SK-N-MC (cell line): ENCODE results near the gene CEP44.
A peak's percentile ranks its signal among the peaks of the same experiment; 100 is the strongest.

Experiments used
- DNase-seq: peaks from one replicate; pipeline ENCODE4 v3.0.0-alpha.2; 2011; ENCODE audit warnings: low read depth, low spot score
- H3K27ac ChIP-seq: fragments of 200-600 bp; sonication (generic); 2 replicates; pipeline ENCODE4 v1.5.1; 2016; ENCODE audit warnings: mixed run types
- H3K36me3 ChIP-seq: fragments of 200-600 bp; sonication (generic); 2 replicates; pipeline ENCODE4 v1.6.1; 2017; ENCODE audit warnings: antibody characterized with exemption, low read length, mixed read lengths; ENCODE audit not compliant: insufficient read depth
- H3K4me3 ChIP-seq: fragments of 200-600 bp; sonication (generic); 2 replicates; pipeline ENCODE4 v1.5.1; 2016
- H3K9ac ChIP-seq: fragments of 200-600 bp; sonication (generic); 2 replicates; pipeline ENCODE4 v1.8.0; 2017; ENCODE audit warnings: mixed run types, mixed read lengths; ENCODE audit not compliant: insufficient read length
- H3K9me3 ChIP-seq: fragments of 200-600 bp; sonication (generic); 2 replicates; pipeline ENCODE4 v1.6.1; 2017; ENCODE audit warnings: low read depth, mild to moderate bottlenecking, antibody characterized with exemption, low read length, moderate library complexity, mixed read lengths
- EZH2 ChIP-seq: fragments of 200-600 bp; sonication (generic); IDR thresholded peaks from one replicate; pipeline ENCODE4 v1.6.1; 2017; ENCODE audit warnings: antibody characterized with exemption
- FOXP2 ChIP-seq: optimal IDR thresholded peaks from 2 replicates; pipeline ENCODE3; 2011; ENCODE audit warnings: mild to moderate bottlenecking, moderate library complexity; ENCODE audit not compliant: insufficient read depth; ENCODE audit errors: extremely low read length, control extremely low read depth
- POLR2AphosphoS5 ChIP-seq: IDR thresholded peaks from 2 replicates; pipeline ENCODE4 v1.6.1; 2012; ENCODE audit warnings: mild to moderate bottlenecking, low read depth, low read length, borderline replicate concordance

CEP44 gene

DNA sequence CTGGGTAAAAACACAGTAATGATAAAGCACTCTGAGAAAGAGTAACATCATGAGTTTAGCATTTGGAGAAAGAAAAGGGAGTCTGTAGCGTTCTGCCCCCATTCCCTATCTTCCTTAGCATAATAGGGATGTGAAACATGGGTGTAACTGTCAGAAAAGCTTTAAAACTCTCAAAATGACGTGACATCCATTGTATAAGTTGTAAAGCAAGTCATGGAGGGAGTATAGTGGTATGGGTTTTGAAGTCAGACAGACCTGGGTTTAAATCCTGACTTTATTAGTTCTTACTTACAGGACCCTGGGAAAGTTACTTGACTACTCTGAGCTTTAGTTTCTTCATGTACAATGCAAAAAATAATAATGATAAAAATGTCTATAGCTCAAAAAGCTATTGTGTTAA lies 17.3 kb upstream of the CEP44 start:
- Histone ChIP-seq H3K36me3 (no peaks in the 10 kb centered on the region), H3K4me3 (no peak overlapping the region), H3K27ac (no peak overlapping the region), H3K9ac (no peak overlapping the region), H3K9me3 (no peaks in the 10 kb centered on the region)
- TF ChIP-seq FOXP2 (no peak), EZH2 (no peak), POLR2AphosphoS5 (no peak)
- no peak for DNase-seq

DNA sequence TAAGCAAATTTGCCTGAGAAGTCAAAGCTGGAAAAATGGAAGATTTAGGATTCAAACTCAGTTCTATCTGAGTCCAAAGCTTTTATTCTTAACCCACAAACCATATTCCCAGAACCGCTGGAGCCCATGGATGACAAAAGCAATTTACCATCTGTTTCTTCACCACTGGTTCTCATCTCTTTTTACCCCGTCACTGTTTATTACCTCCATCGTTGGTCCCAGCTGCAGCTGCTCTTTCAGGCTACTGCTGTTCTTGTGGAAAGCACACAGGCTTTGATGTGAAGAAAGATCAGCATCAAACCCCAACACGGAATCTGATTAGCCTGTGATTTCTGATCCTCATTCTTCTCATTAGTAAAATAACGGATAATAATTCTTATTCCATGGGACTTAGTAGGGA lies 9.8 kb upstream of the CEP44 start:
- no peaks in the 10 kb centered on the region; the same call in 1 of the 2 replicates for H3K36me3 ChIP-seq
- TF ChIP-seq EZH2 (no peak), POLR2AphosphoS5 (no peak), FOXP2 (no peak)
- H3K27ac ChIP-seq = no peak overlapping the region
- no peaks in the 10 kb centered on the region for H3K9me3 ChIP-seq
- no peak overlapping the region for H3K4me3 ChIP-seq
- DNase-seq = no peak
- no peak overlapping the region for H3K9ac ChIP-seq

DNA sequence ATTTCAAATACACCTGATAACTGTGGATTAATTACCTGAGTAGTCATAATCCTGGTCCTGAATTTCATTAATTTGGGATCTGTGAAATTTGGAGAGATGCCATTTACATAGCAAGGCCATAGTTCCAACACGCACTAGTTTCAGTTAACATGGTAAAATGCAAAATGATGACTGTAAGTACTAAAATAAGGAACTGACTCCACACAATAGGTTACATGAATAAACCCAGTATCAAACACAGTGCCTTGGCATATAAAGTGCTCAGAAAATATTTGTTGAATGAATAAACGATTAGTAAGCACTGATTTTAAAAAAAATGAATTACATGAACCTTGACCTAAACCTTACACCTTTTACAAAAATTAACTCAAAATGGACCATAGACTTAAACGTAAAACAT lies 9.3 kb upstream of the CEP44 start:
- Histone ChIP-seq H3K9ac (no peak overlapping the region), H3K4me3 (no peak overlapping the region), H3K27ac (no peak overlapping the region), H3K9me3 (peaks cover 3% of the 10 kb centered on the region; the same call in 1 of the 2 replicates), H3K36me3 (peaks cover 5% of the 10 kb centered on the region; the same call in 1 of the 2 replicates)
- TF ChIP-seq POLR2AphosphoS5 = no peak
- TF ChIP-seq FOXP2 = no peak
- TF ChIP-seq EZH2 = no peak
- DNase-seq = no peak

DNA sequence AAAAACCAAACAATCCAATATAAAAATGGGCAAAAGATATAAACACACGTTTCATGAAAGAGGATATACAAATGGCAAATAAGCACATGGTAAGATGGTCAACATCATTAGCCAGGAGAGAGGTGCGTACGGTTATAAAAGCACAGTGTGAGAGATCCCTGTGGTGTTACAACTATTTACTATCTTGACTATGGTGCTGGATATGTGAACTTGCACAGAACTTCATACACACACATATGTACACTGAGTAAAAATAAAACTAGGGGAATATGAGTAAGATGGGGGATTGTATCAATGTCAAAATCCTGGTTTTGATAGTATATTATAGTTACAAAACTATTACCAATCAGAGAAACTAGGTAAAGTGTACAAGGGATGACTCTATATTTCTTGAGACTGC lies 8.6 kb upstream of the CEP44 start:
- TF ChIP-seq POLR2AphosphoS5 (no peak), EZH2 (no peak), FOXP2 (no peak)
- Histone ChIP-seq H3K9ac (no peak overlapping the region), H3K9me3 (peaks cover 7% of the 10 kb centered on the region; the same call in 1 of the 2 replicates), H3K4me3 (no peak overlapping the region), H3K27ac (no peak overlapping the region), H3K36me3 (peaks cover 12% of the 10 kb centered on the region; the same call in 1 of the 2 replicates)
- DNase-seq = no peak

DNA sequence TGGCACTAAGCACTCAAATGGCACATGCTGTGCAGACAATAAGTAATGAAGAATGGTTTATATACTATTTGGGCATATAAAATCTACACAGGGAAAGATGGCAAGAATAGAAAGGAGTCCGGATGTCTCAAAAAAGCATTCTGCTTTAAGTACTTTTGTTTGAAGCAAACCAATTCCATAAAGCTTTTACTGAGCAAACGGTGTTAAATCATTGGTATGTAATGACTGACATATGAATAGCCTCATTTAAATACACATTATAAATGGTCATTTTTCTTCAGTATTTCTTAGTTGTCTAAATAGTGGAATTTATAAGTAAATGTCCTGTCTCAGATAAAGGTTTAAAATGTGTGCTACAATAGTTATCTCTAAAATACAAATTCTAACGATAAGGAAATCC lies 6.3 kb upstream of the CEP44 start:
- H3K36me3 ChIP-seq = peaks cover 16% of the 10 kb centered on the region; the same call in 1 of the 2 replicates
- no peak overlapping the region for H3K9ac ChIP-seq
- no peak for TF ChIP-seq EZH2
- TF ChIP-seq FOXP2 = no peak
- no peak for TF ChIP-seq POLR2AphosphoS5
- DNase-seq = no peak
- peaks cover 7% of the 10 kb centered on the region; the same call in 1 of the 2 replicates for H3K9me3 ChIP-seq
- H3K4me3 ChIP-seq = no peak overlapping the region
- H3K27ac ChIP-seq = no peak overlapping the region; the same call in 1 of the 2 replicates

DNA sequence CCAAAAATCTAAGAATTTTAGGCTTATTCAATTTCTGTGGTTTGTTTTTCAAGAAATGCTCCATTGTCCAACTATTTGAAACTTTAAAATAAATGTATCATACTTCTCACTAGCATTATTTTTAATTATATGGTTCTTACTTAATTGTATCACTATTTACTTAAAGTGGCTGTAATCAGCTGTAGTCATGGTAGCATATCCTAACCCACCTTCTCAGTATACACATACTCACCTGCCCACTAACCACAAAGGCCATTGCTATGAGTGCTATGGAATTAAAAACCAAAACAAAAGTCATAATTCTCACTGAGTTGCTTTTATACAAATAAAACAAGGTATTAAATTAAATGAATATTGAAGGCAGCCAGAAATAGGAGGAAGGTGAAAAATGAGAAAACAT lies 5.2 kb upstream of the CEP44 start:
- H3K4me3 ChIP-seq = no peak overlapping the region
- no peak overlapping the region for H3K9ac ChIP-seq
- no peak for DNase-seq
- H3K36me3 ChIP-seq = peaks cover 16% of the 10 kb centered on the region; the same call in 1 of the 2 replicates
- H3K27ac ChIP-seq = no peak overlapping the region
- TF ChIP-seq EZH2 = no peak
- no peak for TF ChIP-seq POLR2AphosphoS5
- no peak for TF ChIP-seq FOXP2
- peaks cover 7% of the 10 kb centered on the region; the same call in 1 of the 2 replicates for H3K9me3 ChIP-seq

DNA sequence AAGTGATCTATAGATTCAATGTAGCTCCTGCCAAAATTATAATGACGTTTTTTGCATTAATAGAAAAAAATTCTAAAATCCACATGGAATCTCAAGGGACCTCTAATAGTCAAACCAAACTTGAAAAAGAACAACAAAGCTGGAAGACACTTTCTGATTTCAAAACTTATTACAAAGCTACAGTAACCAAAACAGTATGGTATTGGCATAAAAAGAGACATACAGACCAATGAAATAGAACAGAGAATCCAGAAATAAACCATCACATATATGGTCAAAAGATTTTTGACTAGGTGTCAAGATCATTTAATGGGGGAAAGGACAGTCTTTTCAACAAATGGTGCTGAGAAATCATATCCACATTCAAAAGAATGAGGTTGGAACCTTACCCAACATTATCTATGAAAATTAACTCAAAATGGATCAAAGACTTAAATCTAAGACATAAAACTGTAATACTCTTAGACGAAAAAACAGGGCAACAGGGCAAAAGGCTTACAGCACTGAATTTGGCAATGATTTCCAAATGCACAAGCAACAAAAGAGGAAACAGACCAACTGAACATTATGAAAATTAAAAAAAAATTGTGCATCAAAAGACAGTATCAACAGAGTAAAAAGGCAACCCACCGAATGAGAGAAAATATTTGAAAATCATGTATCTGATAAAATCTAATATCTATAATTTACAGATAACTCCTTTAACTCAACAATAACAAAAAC lies 4.1 kb upstream of the CEP44 start:
- peak overlapping the region; percentile 6; the same call in 1 of the 2 replicates for H3K4me3 ChIP-seq
- TF ChIP-seq POLR2AphosphoS5 (no peak), EZH2 (no peak)
- peaks cover 7% of the 10 kb centered on the region; the same call in 1 of the 2 replicates for H3K9me3 ChIP-seq
- H3K9ac ChIP-seq = no peak overlapping the region
- no peak for DNase-seq
- H3K27ac ChIP-seq = no peak overlapping the region
- peaks cover 16% of the 10 kb centered on the region; the same call in 1 of the 2 replicates for H3K36me3 ChIP-seq

DNA sequence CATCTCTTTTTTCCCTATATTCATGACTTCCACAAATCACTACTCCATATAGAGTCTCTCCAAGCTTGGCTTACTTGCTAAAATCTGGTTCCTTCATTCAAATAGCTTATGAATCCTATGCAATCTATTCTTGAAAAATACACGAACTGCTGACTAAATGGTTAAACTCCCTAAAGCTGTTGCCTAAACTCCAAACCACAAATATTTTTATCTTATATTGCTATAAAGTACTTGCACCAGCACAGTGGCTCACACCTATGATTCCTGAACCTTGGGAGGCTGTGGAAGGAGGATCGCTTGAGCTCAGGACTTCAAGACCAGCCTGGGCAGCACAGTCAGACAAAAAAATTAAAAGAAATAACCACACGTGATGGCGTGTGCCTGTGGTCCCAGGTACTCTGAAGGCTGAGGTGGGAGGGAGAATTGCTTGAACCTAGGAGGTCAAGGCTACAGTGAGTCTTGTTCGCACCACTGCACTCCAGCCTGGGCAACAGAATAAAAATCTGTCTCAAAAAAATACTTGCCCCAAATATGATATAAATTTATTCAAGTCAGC lies 2.5 kb upstream of the CEP44 start:
- H3K9ac ChIP-seq = no peak overlapping the region
- H3K9me3 ChIP-seq = peaks cover 7% of the 10 kb centered on the region; the same call in 1 of the 2 replicates
- TF ChIP-seq POLR2AphosphoS5 (no peak), EZH2 (no peak), FOXP2 (no peak)
- H3K36me3 ChIP-seq = peaks cover 16% of the 10 kb centered on the region; the same call in 1 of the 2 replicates
- DNase-seq = no peak
- H3K27ac ChIP-seq = no peak overlapping the region
- H3K4me3 ChIP-seq = no peak overlapping the region
